ENCODE data around the gene UBL7. TPM values are rescaled to one million over a fixed set of nuclear protein-coding genes. Genes with fewer than 3 reads are reported as not detected.
A peak's percentile ranks its signal among the peaks of the same experiment; 100 is the strongest.

Gene UBL7
- total RNA-seq, 1 donor from 2014 or later = 53.7 TPM

GRCh38 chr15:74443100-74443909, 17.7 kb downstream of the UBL7 start:
- Mint-ChIP-seq H3K27ac (peak overlapping the region; percentile 38), H3K36me3 (ENCODE audit: insufficient read depth) (peaks cover 16% of the 10 kb centered on the region), H3K4me1 (ENCODE audit: low read depth) (peaks cover 20% of the 10 kb centered on the region), H3K27me3 (peaks cover 28% of the 10 kb centered on the region), H3K4me3 (ENCODE audit: low read depth) (peak overlapping the region; percentile 0), H3K9me3 (ENCODE audit: low read depth) (no peaks in the 10 kb centered on the region)
- TF ChIP-seq CTCF (IDR thresholded peaks at IDR 0.05; ENCODE audit: unreplicated experiment) = no peak
- no peak for DNase-seq (ENCODE audit: low spot score, unreplicated experiment)

GRCh38 chr15:74442604-74443003, 18.4 kb downstream of the UBL7 start:
- no peak for TF ChIP-seq CTCF (IDR thresholded peaks at IDR 0.05; ENCODE audit: unreplicated experiment)
- H3K27ac Mint-ChIP-seq = peak overlapping the region; percentile 38
- no peak for DNase-seq (ENCODE audit: low spot score, unreplicated experiment)
- no peaks in the 10 kb centered on the region for H3K9me3 Mint-ChIP-seq (ENCODE audit: low read depth)
- peaks cover 28% of the 10 kb centered on the region for H3K27me3 Mint-ChIP-seq
- peaks cover 9% of the 10 kb centered on the region for H3K36me3 Mint-ChIP-seq (ENCODE audit: insufficient read depth)
- H3K4me1 Mint-ChIP-seq (ENCODE audit: low read depth) = peaks cover 20% of the 10 kb centered on the region
- no peak overlapping the region for H3K4me3 Mint-ChIP-seq (ENCODE audit: low read depth)

GRCh38 chr15:74442063-74442462, 18.9 kb downstream of the UBL7 start:
- no peaks in the 10 kb centered on the region for H3K9me3 Mint-ChIP-seq (ENCODE audit: low read depth)
- H3K4me3 Mint-ChIP-seq (ENCODE audit: low read depth) = no peak overlapping the region
- peaks cover 20% of the 10 kb centered on the region for H3K4me1 Mint-ChIP-seq (ENCODE audit: low read depth)
- TF ChIP-seq CTCF (IDR thresholded peaks at IDR 0.05; ENCODE audit: unreplicated experiment) = no peak
- peaks cover 9% of the 10 kb centered on the region for H3K36me3 Mint-ChIP-seq (ENCODE audit: insufficient read depth)
- peak overlapping the region; percentile 3 for H3K27ac Mint-ChIP-seq
- H3K27me3 Mint-ChIP-seq = peaks cover 28% of the 10 kb centered on the region
- DNase-seq (ENCODE audit: low spot score, unreplicated experiment) = no peak

GRCh38 chr15:74441248-74441941, 19.6 kb downstream of the UBL7 start:
- H3K27me3 Mint-ChIP-seq = peaks cover 35% of the 10 kb centered on the region
- peaks cover 6% of the 10 kb centered on the region for H3K36me3 Mint-ChIP-seq (ENCODE audit: insufficient read depth)
- peaks cover 20% of the 10 kb centered on the region for H3K4me1 Mint-ChIP-seq (ENCODE audit: low read depth)
- DNase-seq (ENCODE audit: low spot score, unreplicated experiment) = no peak
- no peak overlapping the region for H3K4me3 Mint-ChIP-seq (ENCODE audit: low read depth)
- TF ChIP-seq CTCF (IDR thresholded peaks at IDR 0.05; ENCODE audit: unreplicated experiment) = no peak
- no peaks in the 10 kb centered on the region for H3K9me3 Mint-ChIP-seq (ENCODE audit: low read depth)
- H3K27ac Mint-ChIP-seq = no peak overlapping the region

GRCh38 chr15:74438721-74439316, 22.1 kb downstream of the UBL7 start:
- Mint-ChIP-seq H3K4me1 (ENCODE audit: low read depth) (peaks cover 22% of the 10 kb centered on the region), H3K4me3 (ENCODE audit: low read depth) (no peak overlapping the region), H3K27me3 (peaks cover 59% of the 10 kb centered on the region), H3K27ac (no peak overlapping the region), H3K9me3 (ENCODE audit: low read depth) (no peaks in the 10 kb centered on the region), H3K36me3 (ENCODE audit: insufficient read depth) (no peaks in the 10 kb centered on the region)
- DNase-seq (ENCODE audit: low spot score, unreplicated experiment) = peak; percentile 49
- TF ChIP-seq CTCF (IDR thresholded peaks at IDR 0.05; ENCODE audit: unreplicated experiment) = peak; percentile 95

All from progenitor cell of endocrine pancreas (in vitro differentiated cells).